Dermis microvascular lymphatic vessel endothelial cell (primary cell): ENCODE measurements around the gene KCNMB1. TPM values are rescaled to one million over a fixed set of nuclear protein-coding genes. Genes with fewer than 3 reads are reported as not detected.

Experiments
- DNase-seq, 2 donors: peaks; one replicate each; pipeline versions ENCODE4 v3.0.0 to v3.0.0-alpha.2; 2010; ENCODE audit warnings: low read depth in 2 of 2
- total RNA-seq: library from RNA; depleted of rRNA; stranded (reverse); fragments of >200 nt; gene quantifications from 2 replicates; pipeline ENCODE4 v1.2.1, GENCODE V29; 2014

KCNMB1 gene, protein sequence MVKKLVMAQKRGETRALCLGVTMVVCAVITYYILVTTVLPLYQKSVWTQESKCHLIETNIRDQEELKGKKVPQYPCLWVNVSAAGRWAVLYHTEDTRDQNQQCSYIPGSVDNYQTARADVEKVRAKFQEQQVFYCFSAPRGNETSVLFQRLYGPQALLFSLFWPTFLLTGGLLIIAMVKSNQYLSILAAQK
- total RNA-seq, result under 0.01 TPM in 1 of 2 replicates, not detected in the other

DNA sequence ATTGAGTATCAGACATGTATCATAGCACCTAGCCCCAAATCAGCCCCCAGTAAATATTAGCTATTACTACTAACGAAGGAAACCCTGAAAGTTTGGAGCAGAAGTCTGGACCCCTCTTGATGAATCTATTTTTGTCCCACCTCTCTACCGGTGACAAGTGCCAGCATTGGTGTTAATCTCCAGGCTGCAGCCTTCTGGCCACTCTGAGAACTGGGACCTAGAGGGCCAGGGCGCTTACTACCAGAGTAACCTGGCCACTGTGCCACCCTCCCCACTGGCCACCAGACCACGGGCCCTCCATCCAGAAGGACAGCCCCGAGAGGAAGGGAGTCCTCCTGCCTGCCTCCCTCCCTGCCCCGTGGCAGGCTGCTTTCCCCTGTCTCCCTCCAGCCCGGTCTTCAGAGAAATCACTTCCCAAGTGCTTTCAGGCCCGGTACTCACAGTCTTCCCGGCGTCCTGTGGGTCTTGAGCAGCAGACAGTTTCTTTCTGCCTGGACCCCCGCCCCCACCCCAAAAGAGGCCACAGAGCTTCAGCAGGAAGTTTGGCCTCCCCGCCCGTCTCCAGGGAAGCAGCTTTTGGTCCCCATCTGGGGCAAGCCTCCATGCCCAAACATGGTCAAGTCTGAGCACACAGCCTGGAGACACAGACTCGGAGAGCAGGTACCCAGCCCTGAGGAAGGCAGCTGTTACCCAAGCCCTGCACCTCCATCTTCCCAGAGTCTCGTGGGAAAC is at the start of gene KCNMB1:
TSS of gene KCNMB1 (minus strand) at position 550 of the 732 bp plus-strand sequence. CDS start 3,920 bp downstream, outside the sequence.
- DNase-seq, result no peak

DNA sequence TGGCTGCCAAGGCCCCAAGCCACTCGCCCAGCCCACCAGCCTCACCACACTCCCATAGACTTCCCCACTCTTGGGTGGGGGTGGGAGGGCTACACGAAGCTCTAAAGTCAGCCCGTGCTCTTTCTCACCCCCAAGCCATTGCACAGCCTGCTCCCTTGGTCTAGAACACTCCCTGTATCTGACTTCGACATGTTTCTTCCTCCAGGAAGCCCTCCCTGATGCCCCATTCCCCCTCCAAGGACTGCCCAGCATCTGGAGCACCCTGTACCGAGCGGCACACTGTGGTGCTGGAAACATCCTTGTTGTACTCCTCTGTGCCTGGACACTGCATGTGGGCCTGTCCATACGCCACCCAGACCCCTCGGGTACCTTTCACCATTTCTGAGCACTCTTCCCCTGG is 49.4 kb upstream of the KCNMB1 start:
- no peak for DNase-seq

DNA sequence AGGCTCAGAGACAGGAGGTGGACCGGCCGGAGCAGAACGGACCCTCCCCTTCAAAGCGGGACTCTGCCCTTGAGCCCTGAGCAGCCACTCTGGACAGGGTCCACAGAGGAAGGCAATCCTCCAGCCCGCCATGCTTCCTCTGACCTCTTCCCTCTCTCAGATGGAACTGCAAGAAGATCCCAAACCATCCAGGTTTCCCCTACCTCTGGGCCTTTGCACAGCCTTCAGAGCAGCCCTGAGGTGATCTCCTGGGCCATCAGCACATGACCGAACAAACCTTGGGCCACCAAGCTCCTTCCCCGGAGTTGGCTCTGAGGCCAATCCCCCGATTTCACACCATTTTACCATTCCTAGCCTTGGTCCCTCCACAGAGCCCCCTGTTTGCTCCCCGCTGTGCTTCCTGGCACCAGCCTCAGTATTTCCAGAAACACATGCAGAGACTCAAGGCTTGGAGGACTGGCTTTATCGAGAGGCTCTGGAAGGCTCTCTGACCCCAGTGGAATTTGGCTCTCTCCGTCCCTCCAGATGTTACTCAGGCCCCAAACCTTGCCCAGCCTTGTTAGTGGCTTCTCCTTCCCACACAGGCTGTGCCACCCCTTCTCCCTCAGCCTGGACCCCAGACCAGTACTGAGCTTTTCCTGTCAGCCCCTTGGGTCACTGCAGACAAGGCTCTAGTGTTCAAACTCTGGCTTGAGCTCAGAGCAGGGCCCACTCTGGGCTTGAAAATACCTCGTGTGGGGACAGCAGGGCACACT is 48.6 kb upstream of the KCNMB1 start:
- no peak for DNase-seq

DNA sequence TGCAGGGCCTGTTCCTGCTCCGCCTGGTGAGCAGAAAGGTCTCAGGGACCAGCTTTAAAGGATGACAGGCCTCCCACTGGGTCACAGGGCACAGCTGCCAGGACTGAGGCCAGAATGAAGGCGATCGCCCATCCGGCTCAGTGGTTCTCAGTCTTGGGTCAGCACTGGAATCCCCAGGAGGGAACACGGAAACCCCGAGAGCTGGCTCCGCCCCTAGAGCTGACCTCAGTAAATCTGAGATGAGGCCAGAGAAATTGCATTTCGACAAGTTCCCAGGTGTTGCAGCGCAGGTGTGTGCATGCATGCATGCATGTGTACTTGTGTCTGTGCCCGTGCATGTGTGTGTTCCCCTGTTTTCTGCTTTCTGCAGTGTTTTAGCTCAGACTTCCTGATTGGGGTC is 47.2 kb upstream of the KCNMB1 start:
- no peak for DNase-seq

DNA sequence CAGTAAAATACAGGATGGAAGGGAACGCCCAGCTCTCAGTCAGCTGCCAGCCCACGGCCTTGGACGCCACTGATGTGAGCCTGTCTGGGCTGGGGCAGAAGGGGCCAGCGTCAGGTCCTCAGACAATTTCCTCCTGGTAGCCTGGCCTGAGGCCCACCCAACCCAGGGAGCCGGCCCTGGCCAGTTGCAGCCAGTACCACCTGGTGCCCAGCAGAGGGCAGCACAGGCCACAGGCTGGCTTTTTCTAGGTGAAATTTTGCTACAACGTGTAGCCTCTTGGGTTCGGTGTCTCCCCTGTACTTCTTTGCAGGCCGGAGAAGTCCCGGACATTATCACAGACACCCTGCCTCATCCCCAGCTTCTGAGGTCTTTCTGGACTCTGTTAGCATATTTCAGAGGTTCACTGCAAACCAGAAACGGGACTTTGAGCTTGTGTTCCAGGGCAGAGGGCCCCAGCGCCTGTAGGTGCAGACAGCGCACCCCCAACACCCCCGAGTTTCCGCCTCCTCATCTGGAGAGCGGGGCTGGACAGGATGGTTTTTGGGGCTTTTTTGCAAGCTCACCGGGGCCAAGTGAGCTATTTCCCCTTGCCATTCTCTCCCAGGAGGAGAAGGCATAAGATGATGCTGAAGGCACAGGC is 45.9 kb upstream of the KCNMB1 start:
- peak; percentile 32 to 62 for DNase-seq

DNA sequence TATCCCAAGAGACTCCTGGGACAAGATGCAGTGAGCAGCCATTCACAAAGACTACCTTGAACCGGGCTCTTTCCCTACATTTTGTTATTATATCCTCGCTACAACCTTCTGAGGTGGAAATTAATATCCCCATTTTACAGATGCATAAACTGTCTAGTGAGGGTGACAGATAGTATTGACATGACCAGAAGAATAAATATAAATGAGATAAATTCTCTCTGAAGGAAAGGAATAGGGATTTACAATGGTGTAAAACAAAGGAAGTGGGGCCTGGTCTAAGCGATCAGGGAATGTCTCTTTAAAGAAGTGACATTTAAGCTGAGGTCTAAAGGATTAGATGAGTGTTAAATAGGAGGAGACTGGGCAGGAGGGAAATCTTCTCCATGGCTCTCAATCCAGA is 43.5 kb upstream of the KCNMB1 start:
- DNase-seq, result no peak

DNA sequence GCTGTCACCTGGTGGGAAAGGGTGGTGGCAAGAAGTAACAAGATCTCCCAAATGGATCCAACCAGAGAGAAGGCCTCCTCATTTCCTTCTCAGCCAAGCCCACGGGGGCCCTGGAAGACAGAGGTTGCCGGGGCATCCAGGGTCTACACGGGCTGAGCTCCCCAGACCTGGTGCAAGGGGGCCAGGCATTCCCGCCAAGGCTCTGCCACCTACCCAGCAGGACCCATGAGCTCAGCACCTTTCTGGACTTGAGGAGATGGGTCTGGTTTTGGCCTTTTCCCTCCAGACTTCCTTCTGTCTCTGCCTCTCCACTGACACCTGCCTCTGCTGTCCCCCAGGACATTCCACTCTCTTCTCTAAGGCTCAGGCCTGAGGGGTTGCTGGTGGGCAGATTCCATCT is 42.4 kb upstream of the KCNMB1 start:
- DNase-seq, result no peak

DNA sequence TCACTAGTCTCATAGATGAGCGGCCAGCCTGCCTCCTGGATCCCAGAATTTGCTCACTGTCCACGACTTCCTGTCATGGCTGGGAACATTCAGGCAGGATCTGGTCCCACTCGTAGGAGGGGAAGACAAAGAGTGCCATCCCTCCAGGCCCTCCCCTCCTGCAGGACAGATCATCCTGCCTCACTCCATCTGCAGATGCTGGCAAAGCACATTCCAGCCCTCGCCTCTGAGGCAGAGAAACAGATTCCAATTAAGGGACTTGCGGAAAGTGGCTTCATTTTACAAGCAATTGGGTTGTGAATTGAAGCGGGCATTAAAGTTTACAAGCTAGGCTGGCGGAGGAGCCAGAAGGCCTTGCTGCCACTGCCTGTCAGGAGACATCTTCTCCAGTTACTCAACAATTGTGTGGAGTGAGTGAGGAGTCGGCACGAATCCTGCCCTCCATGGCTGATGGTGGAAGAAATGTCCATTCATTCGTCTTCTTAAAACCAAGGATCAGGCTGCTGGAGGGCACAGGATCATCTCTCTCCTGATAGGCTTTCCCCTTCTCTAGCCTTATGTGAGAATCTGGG is 41.8 kb upstream of the KCNMB1 start:
- no peak for DNase-seq

DNA sequence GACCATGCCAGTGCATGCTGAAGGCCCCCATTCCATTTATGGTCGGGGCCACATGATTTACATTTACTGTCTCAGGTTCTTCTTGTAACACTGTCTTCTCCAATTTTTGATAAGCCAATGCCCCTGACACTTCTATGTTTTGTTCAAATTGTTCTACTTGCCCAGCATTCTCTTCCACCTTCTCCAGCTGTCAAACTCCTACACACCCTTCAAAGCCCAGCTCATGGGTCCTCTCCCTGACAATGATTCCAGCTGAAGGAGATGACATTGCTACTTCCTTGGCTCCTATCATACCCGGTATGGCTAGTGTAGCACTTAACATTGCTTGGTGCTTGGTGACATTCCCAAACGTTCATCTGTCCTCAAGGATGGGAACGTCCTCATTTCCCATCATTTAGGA is 41.1 kb upstream of the KCNMB1 start:
- no peak for DNase-seq

DNA sequence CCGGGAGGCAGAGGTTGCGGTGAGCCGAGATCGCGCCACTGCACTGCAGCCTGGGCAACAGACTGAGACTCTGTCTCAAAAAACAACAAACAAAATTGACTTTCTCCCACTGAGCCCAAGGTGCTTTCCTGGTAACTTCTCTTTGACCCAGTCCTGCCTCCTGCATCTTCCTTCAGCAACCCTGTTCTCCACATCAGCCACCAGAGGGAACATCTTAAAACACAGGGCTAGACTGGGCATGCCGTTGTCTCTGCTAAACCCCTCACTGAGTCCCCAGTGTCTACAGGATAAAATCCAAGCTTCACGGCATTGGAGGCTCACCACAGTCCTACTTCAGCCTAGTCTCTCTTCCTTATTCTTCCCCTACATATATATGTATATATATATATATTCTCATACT is 39.8 kb upstream of the KCNMB1 start:
- DNase-seq, result no peak

DNA sequence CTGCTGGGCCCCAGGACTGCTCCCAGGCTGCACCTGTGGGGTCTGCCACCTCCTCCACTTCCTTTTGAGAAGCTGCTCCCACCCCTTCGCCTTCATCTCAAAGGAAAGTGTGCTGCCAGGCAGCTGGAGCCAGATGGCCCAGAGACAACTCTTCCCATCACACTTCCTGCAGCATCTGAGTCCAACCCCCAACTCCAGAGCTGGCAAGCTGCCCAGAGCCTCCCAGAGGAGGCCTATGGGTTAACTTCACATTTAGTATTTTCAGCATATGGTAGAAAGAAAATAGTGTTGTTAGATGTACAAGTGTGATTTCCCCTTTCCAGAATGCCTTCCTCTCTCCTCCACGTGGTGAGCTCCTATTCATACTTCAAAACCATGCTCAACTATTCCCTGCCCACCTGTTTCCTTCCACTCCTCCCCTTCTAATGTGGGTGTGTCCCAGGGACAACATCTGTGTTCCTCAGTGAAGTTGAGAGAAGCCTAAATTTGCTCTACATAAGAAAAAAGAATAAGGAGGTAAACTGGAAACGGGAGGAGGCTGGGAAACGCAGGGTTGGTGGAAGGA is 38.6 kb upstream of the KCNMB1 start:
- DNase-seq, result peak; percentile 14 to 17

DNA sequence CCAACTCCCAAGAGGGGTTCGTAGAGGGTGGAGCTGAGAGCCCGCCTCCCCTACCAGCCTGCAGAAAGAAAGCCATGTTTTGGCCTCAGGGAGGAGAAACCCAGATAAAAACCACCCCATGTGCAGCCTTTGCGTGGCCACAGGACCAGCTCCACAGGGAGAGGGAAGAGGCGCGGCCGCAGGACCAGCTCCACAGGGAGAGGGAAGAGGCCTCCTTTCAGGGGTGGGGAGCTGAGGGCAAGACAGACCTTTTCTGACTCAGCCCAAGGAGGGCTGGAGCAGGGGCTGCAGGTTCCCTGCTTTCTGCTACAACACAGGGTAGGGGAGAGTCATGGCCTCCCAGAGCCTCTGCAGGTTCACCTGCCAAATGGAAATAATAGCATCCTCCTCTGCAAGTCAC is 37.6 kb upstream of the KCNMB1 start:
- DNase-seq, result no peak

DNA sequence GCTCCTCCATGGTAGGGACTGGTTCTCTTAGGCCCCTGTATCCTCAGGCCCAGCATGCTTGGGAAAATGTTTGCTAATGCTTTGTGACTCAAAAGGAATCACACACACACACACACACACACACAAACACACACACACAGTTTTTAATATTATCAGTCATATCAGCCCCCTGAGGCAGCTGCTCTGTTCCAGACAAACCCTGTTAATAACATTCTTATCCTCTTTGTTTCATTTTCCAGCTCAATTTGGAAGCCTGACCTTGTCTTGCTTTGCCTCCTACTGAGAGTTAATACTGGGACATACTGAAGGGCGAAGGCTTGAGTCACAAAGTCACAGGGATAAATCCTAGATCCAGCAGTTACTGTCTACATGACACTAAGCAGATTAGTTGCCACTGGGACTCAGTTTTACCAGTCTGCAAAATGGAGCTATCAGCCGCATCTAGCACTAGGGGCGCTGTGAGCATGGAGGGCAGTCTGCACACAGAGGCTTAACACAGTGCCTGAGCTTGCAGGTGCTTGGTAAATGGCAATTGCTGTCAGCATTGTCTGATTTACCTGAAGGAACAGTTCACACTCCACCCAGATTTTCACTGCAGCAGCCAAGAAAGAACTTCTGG is 37.1 kb upstream of the KCNMB1 start:
- DNase-seq, result no peak

DNA sequence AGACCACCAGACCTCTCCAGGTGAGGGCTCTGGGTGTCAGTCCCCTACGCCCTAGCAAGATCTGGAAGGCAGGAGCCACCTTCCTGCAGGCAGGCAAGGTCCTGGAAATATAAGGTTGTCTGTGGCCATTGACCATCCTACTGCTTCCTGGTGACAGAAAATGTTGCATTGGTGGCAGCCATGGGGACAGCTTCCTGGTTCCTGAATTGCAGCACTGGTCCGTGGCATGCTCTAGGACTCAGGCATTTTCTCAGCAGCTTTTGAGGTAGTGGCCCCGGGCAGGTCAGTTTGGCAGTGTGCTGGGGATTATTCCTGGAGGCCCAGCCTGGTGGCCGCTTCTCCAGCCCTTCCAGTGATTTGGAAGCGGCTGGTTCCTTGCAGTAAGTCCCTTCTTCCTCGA is 36.6 kb upstream of the KCNMB1 start:
- DNase-seq, result no peak

DNA sequence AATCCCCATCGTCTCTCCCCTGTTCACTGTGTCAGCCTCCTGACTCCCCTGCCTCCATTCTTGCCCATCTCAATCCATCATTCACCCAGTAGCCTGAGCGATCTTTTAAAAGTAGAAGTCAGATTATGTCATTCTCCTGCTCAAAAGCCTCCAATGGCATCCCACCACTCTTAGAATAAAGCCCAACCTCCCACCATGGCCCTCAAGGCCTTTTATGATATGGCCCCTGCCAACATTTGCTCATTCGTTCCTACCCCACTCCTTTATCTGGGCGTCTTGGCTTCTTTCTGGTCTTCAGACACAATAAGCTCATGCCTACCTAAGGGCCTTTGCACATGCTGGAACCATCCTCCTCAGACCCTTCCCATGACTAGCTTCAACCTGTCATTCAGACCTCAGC is 35.5 kb upstream of the KCNMB1 start:
- DNase-seq, result no peak

DNA sequence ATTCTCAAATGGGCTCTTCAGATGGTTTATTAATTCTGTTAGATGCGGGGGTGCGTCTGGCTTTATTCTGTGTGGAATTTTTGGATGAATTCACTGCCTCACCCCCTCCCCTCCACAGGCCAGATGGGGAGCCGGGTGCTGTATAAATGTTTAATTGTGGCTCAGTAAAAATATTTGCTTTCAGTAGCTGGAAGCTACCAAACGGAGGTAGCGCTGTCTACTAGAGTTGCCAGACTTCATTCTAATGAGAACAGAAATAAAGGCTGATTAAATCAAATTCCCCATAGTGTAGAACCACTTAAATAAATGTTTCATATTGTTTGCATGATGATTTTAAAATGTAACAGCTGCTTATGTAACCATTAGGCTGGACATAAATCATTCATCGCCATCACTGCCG is 34.5 kb upstream of the KCNMB1 start:
- DNase-seq, result no peak

DNA sequence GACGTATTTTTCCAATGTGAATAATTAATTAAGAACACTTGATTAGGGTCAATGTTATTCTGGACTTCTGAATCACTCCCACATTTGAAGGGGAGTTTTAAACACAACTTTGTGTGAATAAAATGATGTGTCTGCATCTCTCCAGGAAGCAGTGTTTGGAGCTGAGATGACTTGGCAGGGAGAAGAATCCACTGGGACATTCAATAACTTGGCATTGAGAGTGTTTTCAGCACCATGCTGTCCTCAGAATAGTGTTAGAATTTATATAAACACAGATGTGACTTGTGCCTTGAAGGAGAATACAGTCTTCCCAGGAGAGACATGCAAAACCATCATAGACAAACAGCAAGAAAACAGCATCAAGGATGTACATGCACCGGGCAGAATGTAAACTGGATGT is 32.7 kb upstream of the KCNMB1 start:
- no peak for DNase-seq

DNA sequence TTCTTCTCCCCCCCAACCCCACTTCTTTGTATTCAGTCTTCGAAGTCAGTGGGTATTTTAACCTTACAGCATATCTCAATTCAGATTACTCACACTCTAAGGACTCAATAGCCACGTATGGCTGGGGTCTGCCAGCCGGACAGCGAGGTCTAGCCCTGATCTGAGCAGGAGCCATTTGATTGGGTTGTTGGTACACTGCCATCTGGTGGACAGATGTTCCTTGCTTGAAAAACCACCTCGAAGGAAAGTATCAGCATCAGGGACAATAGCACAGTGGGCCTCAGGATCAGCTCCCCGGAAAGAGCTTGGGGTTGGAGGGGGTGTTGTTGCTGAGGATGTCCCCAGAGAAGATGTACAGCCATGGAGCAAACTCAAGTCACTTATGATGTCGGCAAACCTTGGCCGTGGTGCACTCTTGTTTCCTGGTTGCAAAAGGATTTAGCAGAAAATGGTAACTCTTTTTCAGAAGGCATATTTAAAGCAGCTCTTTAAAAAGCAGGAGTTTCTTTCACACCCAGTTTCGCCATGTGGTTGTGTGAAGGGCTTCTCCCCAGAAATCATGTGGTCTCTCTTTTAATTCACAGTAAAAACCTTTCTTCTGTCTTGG is 31.7 kb upstream of the KCNMB1 start:
- DNase-seq, result peak; percentile 51 to 79

DNA sequence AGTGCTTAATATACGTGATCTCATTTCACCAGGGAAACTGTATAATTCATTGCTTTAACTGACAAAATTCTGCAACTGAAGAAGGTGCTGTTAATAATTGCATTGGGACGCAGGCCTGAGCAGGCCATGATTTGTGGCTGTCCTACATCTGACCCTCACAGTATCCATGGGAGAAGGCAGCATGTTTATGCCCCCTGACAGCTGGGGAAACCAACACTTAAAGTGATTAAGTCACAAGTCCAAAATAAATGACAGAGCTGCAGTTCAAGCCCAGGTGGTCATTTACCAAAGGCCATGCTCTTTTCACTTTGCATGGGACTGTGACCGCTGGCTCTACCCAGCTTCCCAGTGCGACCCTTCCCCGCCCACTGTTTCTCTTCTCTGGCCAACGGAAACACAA is 30.5 kb upstream of the KCNMB1 start:
- DNase-seq, result no peak

DNA sequence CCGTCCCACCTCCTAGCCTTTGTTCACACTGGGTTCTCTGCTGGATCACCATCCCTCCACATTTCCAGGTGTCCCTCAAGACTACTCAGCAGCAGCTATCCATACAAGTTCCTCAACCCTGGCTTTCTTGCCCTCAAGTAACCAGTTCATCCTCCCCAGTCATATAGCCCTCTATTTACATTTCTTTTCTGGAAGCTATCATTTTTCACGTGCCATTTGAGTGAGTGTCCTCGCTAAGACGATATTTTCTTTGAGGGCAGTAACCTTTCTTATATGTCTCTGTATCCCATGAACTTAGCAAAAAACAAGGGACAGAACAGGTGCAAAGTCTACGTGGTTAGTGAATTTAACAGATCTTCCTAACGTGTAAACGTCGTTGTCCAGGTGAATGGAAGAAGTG is 29.6 kb upstream of the KCNMB1 start:
- no peak for DNase-seq

DNA sequence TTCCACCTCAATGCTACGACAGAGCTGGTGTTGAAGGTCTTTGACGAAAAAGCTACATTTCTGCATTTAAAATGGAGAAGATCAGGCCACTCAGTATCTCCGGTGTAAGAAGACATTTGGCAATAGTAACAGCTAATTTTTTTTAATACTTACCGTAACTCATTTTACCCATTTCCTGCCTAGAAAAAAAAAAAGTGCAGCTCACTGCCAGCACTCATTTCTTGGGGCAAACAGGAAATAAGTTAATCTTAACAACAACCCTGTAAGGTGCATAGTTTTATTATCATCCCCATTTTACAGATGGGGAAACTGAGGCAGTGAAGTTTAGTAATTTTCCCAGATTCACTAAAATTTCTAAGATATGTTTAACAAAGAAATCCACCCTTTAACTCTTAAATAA is 27.4 kb upstream of the KCNMB1 start:
- DNase-seq, result no peak
